ENCODE data around the gene CD68. TPM values are rescaled to one million over a fixed set of nuclear protein-coding genes. Genes with fewer than 3 reads are reported as not detected.

CD68 gene
- total RNA-seq, 1 experiment from 2014 or later: 1.6 TPM

DNA sequence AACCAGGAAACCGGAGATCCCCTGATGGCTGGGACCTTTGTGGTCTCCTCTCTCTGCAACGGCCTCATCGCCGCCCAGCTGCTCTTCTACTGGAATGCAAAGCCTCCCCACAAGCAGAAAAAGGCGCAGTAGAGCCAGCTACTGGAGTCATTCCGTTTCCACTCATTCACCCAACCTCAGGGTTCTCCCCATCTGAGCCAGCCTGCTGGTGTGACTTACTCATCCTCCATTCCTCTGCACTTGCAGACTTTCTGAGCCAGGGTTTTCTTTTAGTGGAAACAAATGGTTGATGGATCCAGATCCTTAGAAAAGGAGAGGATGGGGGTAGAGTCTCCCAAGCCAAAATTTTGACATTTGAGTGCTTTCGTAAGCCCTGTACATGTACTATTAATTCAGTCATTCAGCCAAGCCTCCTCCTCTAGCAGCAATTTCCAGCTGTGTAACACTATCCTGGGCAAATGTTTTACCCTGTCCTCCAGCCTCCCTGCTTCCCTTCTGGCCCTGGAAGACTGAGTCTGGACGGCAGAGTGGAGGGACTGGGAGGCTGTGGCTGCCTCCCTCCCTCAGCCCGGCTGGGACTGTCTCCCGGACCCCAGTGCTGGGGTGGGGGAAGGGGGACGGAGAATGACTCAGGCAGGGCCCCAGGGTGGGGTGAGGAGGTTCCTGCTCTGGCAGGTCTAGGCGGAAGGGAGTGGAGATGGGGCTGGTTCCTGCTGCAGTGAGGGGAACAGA, 8.1 kb downstream of the CD68 start:
- DNase-seq: no peak
- Histone ChIP-seq H3K4me1 (peaks cover 6% of the 10 kb centered on the region), H3K9me3 (no peaks in the 10 kb centered on the region), H3K36me3 (ENCODE audit: control insufficient read depth, insufficient read depth, low read length) (no peaks in the 10 kb centered on the region; the same call in 1 of the 2 replicates), H3K27me3 (replicated peaks; ENCODE audit: control insufficient read depth, insufficient read depth, low read length) (no peaks in the 10 kb centered on the region), H3K4me3 (ENCODE audit: low read depth, low read length) (no peak overlapping the region)
- TF ChIP-seq, protein P1, sequence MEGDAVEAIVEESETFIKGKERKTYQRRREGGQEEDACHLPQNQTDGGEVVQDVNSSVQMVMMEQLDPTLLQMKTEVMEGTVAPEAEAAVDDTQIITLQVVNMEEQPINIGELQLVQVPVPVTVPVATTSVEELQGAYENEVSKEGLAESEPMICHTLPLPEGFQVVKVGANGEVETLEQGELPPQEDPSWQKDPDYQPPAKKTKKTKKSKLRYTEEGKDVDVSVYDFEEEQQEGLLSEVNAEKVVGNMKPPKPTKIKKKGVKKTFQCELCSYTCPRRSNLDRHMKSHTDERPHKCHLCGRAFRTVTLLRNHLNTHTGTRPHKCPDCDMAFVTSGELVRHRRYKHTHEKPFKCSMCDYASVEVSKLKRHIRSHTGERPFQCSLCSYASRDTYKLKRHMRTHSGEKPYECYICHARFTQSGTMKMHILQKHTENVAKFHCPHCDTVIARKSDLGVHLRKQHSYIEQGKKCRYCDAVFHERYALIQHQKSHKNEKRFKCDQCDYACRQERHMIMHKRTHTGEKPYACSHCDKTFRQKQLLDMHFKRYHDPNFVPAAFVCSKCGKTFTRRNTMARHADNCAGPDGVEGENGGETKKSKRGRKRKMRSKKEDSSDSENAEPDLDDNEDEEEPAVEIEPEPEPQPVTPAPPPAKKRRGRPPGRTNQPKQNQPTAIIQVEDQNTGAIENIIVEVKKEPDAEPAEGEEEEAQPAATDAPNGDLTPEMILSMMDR (IDR thresholded peaks at IDR 0.05; ENCODE audit: insufficient read depth in 1 of 2, low read depth in 1 of 2, low read length in 1 of 2, severe bottlenecking in 1 of 2, unreplicated experiment in 1 of 2): no peak
- Mint-ChIP-seq H3K4me1 (ENCODE audit: low read depth, unreplicated experiment) (peaks cover 4% of the 10 kb centered on the region), H3K9me3 (ENCODE audit: unreplicated experiment) (no peaks in the 10 kb centered on the region), H3K4me3 (ENCODE audit: unreplicated experiment) (no peak overlapping the region), H3K36me3 (ENCODE audit: insufficient read depth, unreplicated experiment) (peaks cover 43% of the 10 kb centered on the region), H3K27me3 (ENCODE audit: insufficient read depth, unreplicated experiment) (no peaks in the 10 kb centered on the region), H3K27ac (ENCODE audit: unreplicated experiment) (no peak overlapping the region)
- intact Hi-C loops (cut with micrococcal nuclease; ENCODE audit: unreplicated experiment): no loop called here
- BruUV-seq (replicated peaks): no TSS peak
- CTCF ChIA-PET: interaction anchor here (1.8 kb wide), 1 partner anchor 27 kb away, joined by 4 read pairs; the partner anchor contains the start of gene FXR2
- POLR2A ChIA-PET: no interaction called here

DNA sequence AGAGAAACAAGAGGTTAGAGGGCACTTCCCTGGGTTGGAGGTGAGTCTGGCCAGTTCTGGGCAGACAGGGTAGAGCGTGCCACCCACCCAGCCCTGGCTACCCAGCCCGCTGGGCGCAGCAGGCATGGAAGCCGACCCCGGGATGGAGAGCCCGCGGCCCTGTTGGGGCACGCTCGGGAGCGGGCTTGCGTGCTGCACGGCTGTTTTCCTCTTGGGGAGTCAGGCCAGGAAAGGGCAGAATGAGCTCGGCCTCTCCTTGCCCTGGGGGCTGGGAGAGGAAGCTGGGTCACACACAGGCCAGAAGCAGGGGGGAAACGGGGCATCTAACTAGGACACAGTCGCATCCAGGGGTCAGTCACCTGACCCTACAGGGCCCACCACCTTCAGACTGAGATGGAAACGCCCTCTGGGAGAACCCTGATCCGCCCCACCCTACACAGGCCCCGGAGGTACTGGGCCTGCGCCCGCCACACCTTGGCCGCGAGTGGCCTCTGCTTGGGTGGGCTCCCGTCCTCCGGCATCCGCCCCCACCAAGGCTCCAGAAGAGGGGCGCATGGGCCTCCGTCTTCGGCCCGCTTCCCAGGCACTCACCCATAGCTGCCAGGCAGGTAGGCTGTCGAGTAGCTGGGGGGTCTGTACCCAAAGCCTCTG, 9.2 kb downstream of the CD68 start:
- no peak for DNase-seq
- BruUV-seq (replicated peaks): no TSS peak

DNA sequence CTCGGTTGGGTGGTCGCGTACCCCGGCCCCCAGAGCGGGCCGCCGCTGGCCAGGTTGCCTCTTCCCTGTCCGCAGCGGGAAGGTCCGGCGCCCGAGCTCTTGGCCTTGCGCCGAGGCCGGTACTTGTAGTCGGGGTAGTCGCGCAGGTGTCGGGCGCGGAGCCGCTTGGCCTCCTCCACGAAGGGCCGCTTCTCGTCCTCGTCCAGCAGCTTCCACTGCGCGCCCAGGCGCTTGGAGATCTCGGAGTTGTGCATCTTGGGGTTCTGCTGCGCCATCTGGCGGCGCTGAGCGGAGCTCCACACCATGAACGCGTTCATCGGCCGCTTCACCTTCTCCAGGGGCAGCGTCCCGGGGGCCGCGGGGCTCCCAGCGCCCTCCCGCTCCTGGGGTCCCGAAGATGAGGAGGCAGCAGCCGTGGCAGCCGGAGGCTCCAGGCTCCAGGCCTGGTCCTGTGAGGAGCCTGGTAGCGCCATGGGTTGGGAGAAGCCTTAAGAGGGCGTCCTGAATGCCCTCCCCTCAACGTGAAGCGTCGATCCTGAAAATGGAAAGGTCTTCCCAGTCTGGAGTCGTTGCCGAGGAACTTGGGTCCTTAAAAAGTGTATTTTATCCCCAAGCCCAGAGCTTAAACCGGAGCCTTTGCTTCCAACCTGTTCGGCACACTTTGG, 9.9 kb downstream of the CD68 start:
- intact Hi-C loops (cut with micrococcal nuclease; ENCODE audit: unreplicated experiment): no loop called here
- H3K36me3 ChIP-seq (ENCODE audit: control insufficient read depth, insufficient read depth, low read length): no peaks in the 10 kb centered on the region; the same call in 1 of the 2 replicates

More for the DNA sequence above, 9.2 kb downstream of the CD68 start:
- Histone ChIP-seq H3K4me1 (no peaks in the 10 kb centered on the region), H3K9me3 (no peaks in the 10 kb centered on the region), H3K4me3 (ENCODE audit: low read depth, low read length) (no peak overlapping the region), H3K27me3 (replicated peaks; ENCODE audit: control insufficient read depth, insufficient read depth, low read length) (no peaks in the 10 kb centered on the region), H3K36me3 (ENCODE audit: control insufficient read depth, insufficient read depth, low read length) (no peaks in the 10 kb centered on the region; the same call in 1 of the 2 replicates)
- ChIA-PET POLR2A (no interaction called here), CTCF (no interaction called here)
- TF ChIP-seq, protein P1 (IDR thresholded peaks at IDR 0.05; ENCODE audit: insufficient read depth in 1 of 2, low read depth in 1 of 2, low read length in 1 of 2, severe bottlenecking in 1 of 2, unreplicated experiment in 1 of 2): no peak
- H3K27ac Mint-ChIP-seq (ENCODE audit: unreplicated experiment): no peak overlapping the region
- no peaks in the 10 kb centered on the region for H3K9me3 Mint-ChIP-seq (ENCODE audit: unreplicated experiment)
- H3K4me3 Mint-ChIP-seq (ENCODE audit: unreplicated experiment): no peak overlapping the region
- H3K27me3 Mint-ChIP-seq (ENCODE audit: insufficient read depth, unreplicated experiment): no peaks in the 10 kb centered on the region
- peaks cover 4% of the 10 kb centered on the region for H3K4me1 Mint-ChIP-seq (ENCODE audit: low read depth, unreplicated experiment)
- peaks cover 45% of the 10 kb centered on the region for H3K36me3 Mint-ChIP-seq (ENCODE audit: insufficient read depth, unreplicated experiment)
- intact Hi-C loops (cut with micrococcal nuclease; ENCODE audit: unreplicated experiment): no loop called here

More for the DNA sequence above, 9.9 kb downstream of the CD68 start:
- no peak overlapping the region for H3K27ac Mint-ChIP-seq (ENCODE audit: unreplicated experiment)
- H3K27me3 ChIP-seq (replicated peaks; ENCODE audit: control insufficient read depth, insufficient read depth, low read length): no peaks in the 10 kb centered on the region
- H3K27me3 Mint-ChIP-seq (ENCODE audit: insufficient read depth, unreplicated experiment): no peaks in the 10 kb centered on the region
- peaks cover 4% of the 10 kb centered on the region for H3K4me1 Mint-ChIP-seq (ENCODE audit: low read depth, unreplicated experiment)
- BruUV-seq (replicated peaks): no TSS peak
- TF ChIP-seq, protein P1 (IDR thresholded peaks at IDR 0.05; ENCODE audit: insufficient read depth in 1 of 2, low read depth in 1 of 2, low read length in 1 of 2, severe bottlenecking in 1 of 2, unreplicated experiment in 1 of 2): no peak
- no peak for DNase-seq
- ChIA-PET POLR2A (no interaction called here), CTCF (no interaction called here)
- no peaks in the 10 kb centered on the region for H3K9me3 Mint-ChIP-seq (ENCODE audit: unreplicated experiment)
- H3K36me3 Mint-ChIP-seq (ENCODE audit: insufficient read depth, unreplicated experiment): peaks cover 48% of the 10 kb centered on the region
- H3K4me3 ChIP-seq (ENCODE audit: low read depth, low read length): no peak overlapping the region
- no peak overlapping the region for H3K4me3 Mint-ChIP-seq (ENCODE audit: unreplicated experiment)
- H3K9me3 ChIP-seq: no peaks in the 10 kb centered on the region
- no peaks in the 10 kb centered on the region for H3K4me1 ChIP-seq
